Fibroblast of the aortic adventitia (primary cell): ENCODE results near the gene APLF. TPM values are rescaled to one million over a fixed set of nuclear protein-coding genes. Genes with fewer than 3 reads are reported as not detected.
A peak's percentile ranks its signal among the peaks of the same experiment; 100 is the strongest.

Experiments
- DNase-seq: peaks from one replicate; pipeline ENCODE4 v3.0.0-alpha.2; 2010; ENCODE audit warnings: low read depth
- H3K4me3 ChIP-seq: 2 replicates; pipeline ENCODE4 v1.5.1; 2011; ENCODE audit warnings: low read depth, mild to moderate bottlenecking, control low read depth, low read length, moderate library complexity
- CTCF ChIP-seq: IDR thresholded peaks from 2 replicates; pipeline ENCODE4 v1.5.1; 2011; ENCODE audit warnings: mild to moderate bottlenecking, low read length, control low read depth, inconsistent platforms; ENCODE audit not compliant: insufficient read depth
- total RNA-seq: library from RNA; depleted of rRNA; stranded (reverse); fragments of >200 nt; gene quantifications from 2 replicates; pipeline ENCODE4 v1.2.3, GENCODE V29; 2012; ENCODE audit warnings: low replicate concordance

APLF gene
- total RNA-seq, 1 donor, result 6.8 TPM

GRCh38 chr2:68425503-68425902 lies 41.9 kb upstream of the APLF start:
- DNase-seq, result no peak
- TF ChIP-seq CTCF, result no peak
- no peak overlapping the region for H3K4me3 ChIP-seq

GRCh38 chr2:68426446-68426845 lies 40.9 kb upstream of the APLF start:
- DNase-seq, result no peak
- no peak for TF ChIP-seq CTCF
- no peak overlapping the region for H3K4me3 ChIP-seq

GRCh38 chr2:68426848-68427579 lies 40.4 kb upstream of the APLF start:
- TF ChIP-seq CTCF, result no peak
- peak; percentile 10 for DNase-seq
- H3K4me3 ChIP-seq, result no peak overlapping the region

GRCh38 chr2:68428126-68428525 lies 39.3 kb upstream of the APLF start:
- no peak overlapping the region for H3K4me3 ChIP-seq
- DNase-seq, result no peak
- no peak for TF ChIP-seq CTCF

GRCh38 chr2:68428746-68429145 lies 38.6 kb upstream of the APLF start:
- TF ChIP-seq CTCF, result no peak
- DNase-seq, result peak; percentile 77
- H3K4me3 ChIP-seq, result no peak overlapping the region

GRCh38 chr2:68429311-68429826 lies 38.0 kb upstream of the APLF start:
- no peak for TF ChIP-seq CTCF
- no peak overlapping the region for H3K4me3 ChIP-seq
- DNase-seq, result peak; percentile 67
